Bronchial epithelial cell (primary cell): ENCODE results near the gene MPO. TPM values are rescaled to one million over a fixed set of nuclear protein-coding genes. Genes with fewer than 3 reads are reported as not detected.

Experiments
- DNase-seq: peaks from one replicate; pipeline ENCODE4 v3.0.0-alpha.2; 2010; ENCODE audit warnings: low read depth
- FAIRE-seq: peaks from 2 replicates; lab custom pipeline; 2011; peaks lifted over from hg19 to GRCh38; lab: Jason Lieb, UNC
- H3K27me3 ChIP-seq: 2 replicates; pipeline ENCODE4 v1.5.1; 2011; ENCODE audit warnings: low read length; ENCODE audit not compliant: control insufficient read depth, insufficient read depth
- H3K36me3 ChIP-seq: 2 replicates; pipeline ENCODE4 v1.5.1; 2011; ENCODE audit warnings: low read length; ENCODE audit not compliant: control insufficient read depth, insufficient read depth
- H3K4me3 ChIP-seq: 2 replicates; pipeline ENCODE4 v1.5.1; 2011; ENCODE audit warnings: mild to moderate bottlenecking, low read depth, low read length, control low read depth
- total RNA-seq: library from RNA; depleted of rRNA; stranded (reverse); fragments of >200 nt; gene quantifications from 2 replicates; pipeline ENCODE4 v1.2.1, GENCODE V29; 2014
- TF ChIP-seq, protein P1 (sequence below): IDR thresholded peaks from 2 replicates; pipeline ENCODE4 v1.5.1; 2011; ENCODE audit warnings: mild to moderate bottlenecking, moderate library complexity, low read length, control low read depth, inconsistent platforms; ENCODE audit not compliant: insufficient read depth, severe bottlenecking

MPO gene
- total RNA-seq, 1 donor from 2014 or later = not detected

DNA sequence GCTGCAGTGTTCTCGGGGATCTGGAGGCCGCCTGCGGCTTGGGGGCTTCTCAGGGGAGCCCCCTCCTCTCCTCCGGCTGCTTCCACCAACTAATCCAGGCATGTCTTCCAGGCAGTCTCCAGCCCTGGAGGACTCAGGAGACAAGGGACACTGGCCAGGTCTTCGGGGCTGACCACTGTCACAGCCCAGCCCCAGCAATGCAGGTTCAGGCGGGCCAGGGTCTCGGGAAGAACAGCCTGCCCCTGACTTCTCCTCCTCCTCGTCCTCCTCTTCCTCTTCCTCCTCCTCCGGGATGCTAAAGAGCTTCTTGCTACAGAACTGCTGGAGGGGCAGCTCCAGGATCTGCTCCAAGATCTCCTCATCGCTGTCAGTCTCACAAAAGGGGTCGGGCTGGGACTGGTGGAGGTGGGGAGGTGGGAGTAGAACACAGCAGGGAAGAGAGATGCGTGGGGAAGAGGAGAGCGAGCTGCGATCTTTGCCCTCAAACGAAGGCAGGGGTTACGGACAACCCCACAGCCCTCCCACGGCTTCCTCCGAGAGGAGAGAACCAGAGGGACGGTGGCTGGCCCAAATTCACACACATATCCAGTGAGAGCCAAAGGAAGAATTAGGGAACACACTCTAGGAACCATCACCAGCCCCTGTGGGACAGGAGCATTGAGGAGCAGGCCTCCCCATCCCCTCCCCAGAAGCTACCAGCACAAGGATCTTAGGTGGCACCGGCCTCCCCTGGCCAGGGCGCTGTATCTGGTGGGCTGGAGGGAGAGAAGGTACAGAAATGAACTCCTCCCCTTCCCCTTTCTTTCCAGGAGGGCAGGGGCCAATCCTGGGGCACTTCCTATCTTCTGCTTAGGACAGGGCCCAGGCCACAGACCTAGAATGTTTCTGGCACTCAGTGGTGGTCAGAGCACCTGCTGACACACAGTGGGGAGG lies 28.5 kb upstream of the MPO start:
- TF ChIP-seq, protein P1, sequence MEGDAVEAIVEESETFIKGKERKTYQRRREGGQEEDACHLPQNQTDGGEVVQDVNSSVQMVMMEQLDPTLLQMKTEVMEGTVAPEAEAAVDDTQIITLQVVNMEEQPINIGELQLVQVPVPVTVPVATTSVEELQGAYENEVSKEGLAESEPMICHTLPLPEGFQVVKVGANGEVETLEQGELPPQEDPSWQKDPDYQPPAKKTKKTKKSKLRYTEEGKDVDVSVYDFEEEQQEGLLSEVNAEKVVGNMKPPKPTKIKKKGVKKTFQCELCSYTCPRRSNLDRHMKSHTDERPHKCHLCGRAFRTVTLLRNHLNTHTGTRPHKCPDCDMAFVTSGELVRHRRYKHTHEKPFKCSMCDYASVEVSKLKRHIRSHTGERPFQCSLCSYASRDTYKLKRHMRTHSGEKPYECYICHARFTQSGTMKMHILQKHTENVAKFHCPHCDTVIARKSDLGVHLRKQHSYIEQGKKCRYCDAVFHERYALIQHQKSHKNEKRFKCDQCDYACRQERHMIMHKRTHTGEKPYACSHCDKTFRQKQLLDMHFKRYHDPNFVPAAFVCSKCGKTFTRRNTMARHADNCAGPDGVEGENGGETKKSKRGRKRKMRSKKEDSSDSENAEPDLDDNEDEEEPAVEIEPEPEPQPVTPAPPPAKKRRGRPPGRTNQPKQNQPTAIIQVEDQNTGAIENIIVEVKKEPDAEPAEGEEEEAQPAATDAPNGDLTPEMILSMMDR = no peak
- DNase-seq (no peak), FAIRE-seq (no peak)
- no peak overlapping the region for H3K4me3 ChIP-seq
- peaks cover 1% of the 10 kb centered on the region for H3K27me3 ChIP-seq
- no peaks in the 10 kb centered on the region for H3K36me3 ChIP-seq

DNA sequence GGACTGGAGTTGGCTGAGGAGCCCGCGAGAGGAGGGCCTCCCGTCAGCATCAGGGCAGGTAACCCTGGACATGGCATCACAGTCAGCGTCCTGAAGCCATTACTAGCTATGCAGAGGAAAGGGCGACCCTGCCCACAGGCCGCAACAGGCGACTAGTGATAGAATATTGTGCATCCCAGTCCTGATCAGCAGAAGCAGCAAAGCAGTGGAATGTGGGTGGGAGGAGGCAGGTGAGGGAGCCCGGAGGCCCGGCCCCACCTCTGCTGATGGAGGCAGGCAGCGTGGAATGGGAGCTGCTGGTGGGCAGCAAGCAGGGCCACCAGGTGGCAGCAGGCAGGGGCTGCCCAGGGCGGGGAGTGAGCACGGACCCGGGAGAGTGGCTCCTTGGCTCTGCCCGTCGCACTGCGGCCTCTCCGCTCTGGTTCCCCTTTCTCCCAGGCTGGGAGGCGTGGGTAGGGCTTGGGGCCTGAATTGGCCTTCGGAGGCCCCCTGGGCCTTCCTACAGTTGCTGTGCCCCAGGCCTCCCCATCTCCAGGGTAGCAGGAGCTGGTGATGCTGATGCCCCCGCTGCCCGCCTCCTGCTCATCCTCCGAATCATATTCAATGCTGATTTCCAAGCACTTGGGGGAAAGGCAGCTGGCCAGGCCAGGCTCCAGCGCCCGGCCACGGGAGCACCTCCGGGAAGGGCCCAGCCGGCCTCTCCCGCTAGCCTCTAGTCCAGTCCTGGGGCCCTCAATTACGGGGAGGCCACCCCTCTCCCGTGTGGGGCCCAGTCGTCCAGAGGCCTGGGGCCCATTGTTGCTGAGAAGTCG lies 27.6 kb upstream of the MPO start:
- DNase-seq (no peak), FAIRE-seq (no peak)
- Histone ChIP-seq H3K27me3 (no peaks in the 10 kb centered on the region), H3K4me3 (no peak overlapping the region), H3K36me3 (no peaks in the 10 kb centered on the region)
- TF ChIP-seq, protein P1 = peak; percentile 21

DNA sequence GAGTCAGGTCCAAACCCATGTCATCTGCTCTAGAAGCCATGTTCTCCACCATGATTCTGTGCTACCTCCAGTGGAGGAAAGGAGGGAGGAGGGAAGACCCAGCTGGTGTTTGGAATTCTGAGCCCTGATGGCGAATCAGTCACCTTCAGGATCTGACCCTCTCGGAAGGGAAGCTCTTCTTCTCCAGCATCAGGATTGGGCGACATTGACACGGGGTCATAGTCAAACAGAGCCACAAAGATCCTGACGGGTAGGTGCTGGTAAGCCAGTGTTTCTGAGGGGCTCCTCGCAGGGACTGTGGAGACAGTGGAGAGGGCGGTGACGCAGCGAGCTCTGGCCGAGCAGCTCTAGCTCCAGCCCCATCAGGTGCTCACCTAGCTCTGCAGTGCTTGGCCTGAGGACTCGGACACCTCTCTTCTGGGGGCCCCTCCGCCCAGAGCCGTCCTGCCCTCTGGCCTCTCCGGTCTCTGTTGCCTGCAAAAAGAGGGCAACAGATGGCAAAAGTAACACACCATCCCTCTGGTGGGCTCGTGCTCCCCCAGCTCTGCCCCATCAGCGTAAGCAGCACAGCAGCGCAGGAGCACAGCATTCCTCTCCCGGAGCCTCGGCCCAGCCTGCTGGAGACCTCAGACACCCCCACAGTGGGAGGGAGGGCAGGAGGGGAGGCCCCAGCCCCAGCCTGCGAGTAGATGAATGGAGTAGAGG lies 26.9 kb upstream of the MPO start:
- no peak overlapping the region for H3K4me3 ChIP-seq
- DNase-seq (no peak), FAIRE-seq (no peak)
- H3K27me3 ChIP-seq = no peaks in the 10 kb centered on the region
- no peaks in the 10 kb centered on the region for H3K36me3 ChIP-seq
- TF ChIP-seq, protein P1 = no peak

DNA sequence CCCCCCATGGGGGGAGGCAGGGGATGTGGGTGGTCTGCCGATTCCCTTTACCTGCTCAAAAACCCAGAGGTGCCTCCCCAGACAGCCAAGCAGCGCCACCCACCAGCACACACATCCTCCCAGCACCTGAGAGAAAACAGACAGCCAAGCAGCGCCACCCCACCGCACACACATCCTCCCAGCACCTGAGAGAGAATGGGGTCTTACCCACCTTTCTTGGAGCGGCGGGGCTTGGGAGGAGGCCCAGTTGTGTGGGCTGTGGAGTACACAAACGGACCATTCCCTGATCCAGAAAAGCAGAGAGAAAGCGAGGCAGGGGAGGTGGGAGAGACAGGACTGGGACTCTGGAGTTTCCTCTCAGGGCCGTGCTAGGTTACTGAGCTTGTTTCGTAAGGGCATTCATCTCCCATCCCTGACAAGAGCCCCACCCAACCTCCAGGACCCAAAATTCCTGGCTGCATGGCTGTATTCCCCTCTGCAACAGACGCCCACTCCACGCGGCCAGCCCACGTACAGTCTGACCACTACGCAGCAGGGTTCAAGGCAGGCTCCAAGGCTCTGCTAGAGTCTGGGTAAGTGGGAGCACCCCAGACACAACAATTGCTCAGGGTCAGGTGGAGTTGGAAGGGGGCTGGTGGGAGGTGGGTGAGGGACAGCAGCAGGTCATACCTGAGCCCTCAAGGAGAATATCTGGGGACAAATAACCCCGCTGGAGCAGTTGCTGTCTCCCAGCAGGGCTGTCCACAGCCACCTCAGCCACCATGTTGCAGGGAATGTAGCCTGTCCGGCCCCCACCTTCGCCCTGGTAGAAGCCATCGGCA lies 25.6 kb upstream of the MPO start:
- no peaks in the 10 kb centered on the region for H3K36me3 ChIP-seq
- no peaks in the 10 kb centered on the region for H3K27me3 ChIP-seq
- DNase-seq (no peak), FAIRE-seq (no peak)
- no peak overlapping the region for H3K4me3 ChIP-seq
- TF ChIP-seq, protein P1 = no peak

DNA sequence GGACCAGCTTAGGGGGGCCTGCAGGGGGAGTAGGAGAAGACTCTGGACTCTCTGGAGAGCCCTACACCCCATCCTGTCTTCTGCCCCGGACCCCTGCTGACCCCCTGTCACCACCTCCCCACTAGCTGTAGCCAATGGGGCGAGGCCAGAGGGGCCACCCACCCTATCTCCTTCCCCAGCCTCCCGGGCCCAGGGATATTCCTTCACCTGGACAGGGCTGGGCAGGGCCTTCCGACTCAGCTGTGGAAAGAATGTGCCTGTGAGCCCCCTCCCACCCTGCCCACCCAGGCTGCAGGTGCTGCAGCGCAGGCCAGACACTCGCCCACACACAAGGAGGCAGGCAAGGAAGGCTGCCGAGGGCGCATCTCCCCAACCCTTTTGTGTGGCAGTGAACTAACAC lies 24.9 kb upstream of the MPO start:
- no peaks in the 10 kb centered on the region for H3K27me3 ChIP-seq
- no peaks in the 10 kb centered on the region for H3K36me3 ChIP-seq
- FAIRE-seq = no peak
- TF ChIP-seq, protein P1 = no peak
- H3K4me3 ChIP-seq = no peak overlapping the region
- no peak for DNase-seq
